Mammary epithelial cell (primary cell): ENCODE data around the gene MYO1H.

Experiments used
- CTCF ChIP-seq, 2 donors: IDR thresholded peaks in 1 of 2; conservative IDR thresholded peaks in 1 of 2; 2 replicates each; pipeline ENCODE4 v1.5.1; 2011 to 2012; ENCODE audit warnings: inconsistent platforms in 2 of 2, low read length in 2 of 2, mild to moderate bottlenecking in 2 of 2, control low read depth in 1 of 2, low read depth in 1 of 2; ENCODE audit not compliant: insufficient read depth in 1 of 2; ENCODE audit errors: extremely low read depth in 1 of 2
- EZH2 ChIP-seq: IDR thresholded peaks from 2 replicates; pipeline ENCODE4 v1.6.1; 2012; ENCODE audit warnings: low read length, inconsistent platforms, borderline replicate concordance

- TF ChIP-seq CTCF (conservative IDR thresholded peaks at IDR 0.05 in 1 of 2, IDR thresholded peaks at IDR 0.05 in 1 of 2; ENCODE audit: extremely low read depth in 1 of 2, insufficient read depth in 1 of 2, low read depth in 1 of 2, low read length in 2 of 2) (no peak), EZH2 (no peak)
Measured at GRCh38 chr12:109439181-109439580, 91.5 kb downstream of the MYO1H start.
